Measurements from ENCODE around the gene SFMBT1. TPM values are rescaled to one million over a fixed set of nuclear protein-coding genes. Genes with fewer than 3 reads are reported as not detected.

SFMBT1 gene
- total RNA-seq, 1 donor from 2014 or later: 9.1 TPM

DNA sequence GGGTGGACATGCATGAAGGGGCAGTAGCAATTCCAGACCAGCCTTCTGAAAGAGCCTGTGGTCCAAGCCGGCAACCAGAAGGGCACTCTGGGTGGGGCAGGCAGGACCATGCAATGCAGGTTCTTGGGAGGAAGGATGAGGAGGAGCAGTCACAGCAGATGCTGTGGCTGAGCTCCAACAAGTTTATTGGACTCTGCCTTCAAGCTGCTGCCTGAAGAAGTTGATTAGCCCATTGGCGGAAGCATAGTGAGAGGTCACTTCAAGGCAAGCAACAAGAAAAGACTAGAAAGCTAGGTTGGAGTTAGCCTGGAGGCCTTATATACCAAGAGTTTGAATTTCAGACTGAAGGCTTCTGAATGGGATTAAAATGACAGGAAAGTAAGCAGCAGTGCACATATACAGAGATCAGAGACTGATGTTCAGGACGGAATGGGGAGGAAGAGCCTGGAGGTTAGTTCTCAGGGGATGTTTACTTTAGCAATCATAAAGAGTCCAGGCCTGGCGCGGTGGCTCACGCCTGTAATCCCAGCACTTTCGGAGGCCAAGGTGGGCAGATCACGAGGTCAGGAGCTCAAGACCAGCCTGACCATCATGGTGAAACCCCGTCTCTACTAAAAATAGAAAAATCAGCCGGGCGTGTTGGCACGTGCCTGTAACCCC lies 39.9 kb downstream of the SFMBT1 start:
- DNase-seq (ENCODE audit: extremely low spot score in 2 of 2): no peak
- no peak for TF ChIP-seq POLR2AphosphoS5 (IDR thresholded peaks at IDR 0.05; ENCODE audit: insufficient read depth in 1 of 2, low read depth in 1 of 2)
- TF ChIP-seq, protein P1, sequence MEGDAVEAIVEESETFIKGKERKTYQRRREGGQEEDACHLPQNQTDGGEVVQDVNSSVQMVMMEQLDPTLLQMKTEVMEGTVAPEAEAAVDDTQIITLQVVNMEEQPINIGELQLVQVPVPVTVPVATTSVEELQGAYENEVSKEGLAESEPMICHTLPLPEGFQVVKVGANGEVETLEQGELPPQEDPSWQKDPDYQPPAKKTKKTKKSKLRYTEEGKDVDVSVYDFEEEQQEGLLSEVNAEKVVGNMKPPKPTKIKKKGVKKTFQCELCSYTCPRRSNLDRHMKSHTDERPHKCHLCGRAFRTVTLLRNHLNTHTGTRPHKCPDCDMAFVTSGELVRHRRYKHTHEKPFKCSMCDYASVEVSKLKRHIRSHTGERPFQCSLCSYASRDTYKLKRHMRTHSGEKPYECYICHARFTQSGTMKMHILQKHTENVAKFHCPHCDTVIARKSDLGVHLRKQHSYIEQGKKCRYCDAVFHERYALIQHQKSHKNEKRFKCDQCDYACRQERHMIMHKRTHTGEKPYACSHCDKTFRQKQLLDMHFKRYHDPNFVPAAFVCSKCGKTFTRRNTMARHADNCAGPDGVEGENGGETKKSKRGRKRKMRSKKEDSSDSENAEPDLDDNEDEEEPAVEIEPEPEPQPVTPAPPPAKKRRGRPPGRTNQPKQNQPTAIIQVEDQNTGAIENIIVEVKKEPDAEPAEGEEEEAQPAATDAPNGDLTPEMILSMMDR (IDR thresholded peaks at IDR 0.05): no peak
- Histone ChIP-seq H3K36me3 (no peaks in the 10 kb centered on the region), H3K27me3 (no peaks in the 10 kb centered on the region), H3K27ac (no peak overlapping the region), H3K9me3 (no peaks in the 10 kb centered on the region), H3K4me3 (no peak overlapping the region), H3K4me1 (no peaks in the 10 kb centered on the region)
- intact Hi-C loops (cut with DNase I): no loop called here

DNA sequence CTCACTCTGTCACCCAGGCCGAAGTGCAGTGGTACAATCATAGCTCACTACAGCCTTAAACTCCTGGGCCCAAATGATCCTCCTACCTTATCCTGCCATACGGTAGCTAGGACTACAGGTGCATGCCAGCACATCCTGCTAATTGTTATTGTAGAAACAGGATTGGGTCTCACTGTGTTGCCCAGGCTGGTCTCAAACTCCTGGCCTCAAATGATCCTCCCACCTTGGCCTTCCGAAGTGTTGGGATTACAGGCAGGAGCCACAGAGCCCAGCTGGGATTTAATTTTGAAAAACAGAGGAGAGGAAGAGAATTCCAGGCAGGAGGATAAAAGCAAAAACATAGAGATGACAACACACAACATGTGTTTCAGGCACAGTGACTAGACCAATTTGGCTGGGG lies 40.5 kb downstream of the SFMBT1 start:
- Histone ChIP-seq H3K36me3 (no peaks in the 10 kb centered on the region), H3K9me3 (no peaks in the 10 kb centered on the region), H3K27ac (no peak overlapping the region), H3K4me3 (no peak overlapping the region), H3K27me3 (no peaks in the 10 kb centered on the region), H3K4me1 (no peaks in the 10 kb centered on the region)
- no peak for DNase-seq (ENCODE audit: extremely low spot score in 2 of 2)
- intact Hi-C loops (cut with DNase I): no loop called here
- TF ChIP-seq POLR2A (IDR thresholded peaks at IDR 0.05) (no peak), POLR2AphosphoS5 (IDR thresholded peaks at IDR 0.05; ENCODE audit: insufficient read depth in 1 of 2, low read depth in 1 of 2) (no peak)
- TF ChIP-seq, protein P1 (IDR thresholded peaks at IDR 0.05): no peak

DNA sequence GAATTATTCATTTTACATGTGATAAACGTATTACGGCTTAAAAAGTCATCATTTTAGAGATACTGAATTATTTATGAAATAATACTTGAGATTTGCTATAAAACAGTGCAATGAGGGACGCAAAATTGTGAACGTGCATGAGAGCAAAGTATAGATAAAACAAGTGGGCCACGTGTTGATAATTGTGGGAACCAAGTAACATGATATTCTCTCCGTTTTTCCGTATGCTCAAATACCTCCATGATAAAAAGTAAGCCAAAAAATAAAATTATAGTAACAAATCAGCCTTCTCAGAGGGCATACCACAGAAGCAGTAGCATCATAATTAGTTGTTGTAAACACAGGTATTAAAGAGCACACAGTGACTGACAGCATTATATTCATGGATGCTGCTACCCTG lies 42.6 kb downstream of the SFMBT1 start:
- Histone ChIP-seq H3K27ac (no peak overlapping the region), H3K4me3 (no peak overlapping the region), H3K36me3 (no peaks in the 10 kb centered on the region), H3K27me3 (no peaks in the 10 kb centered on the region), H3K4me1 (no peaks in the 10 kb centered on the region), H3K9me3 (no peaks in the 10 kb centered on the region)
- TF ChIP-seq, protein P1 (IDR thresholded peaks at IDR 0.05): no peak
- no peak for TF ChIP-seq POLR2A (IDR thresholded peaks at IDR 0.05)
- TF ChIP-seq POLR2AphosphoS5 (IDR thresholded peaks at IDR 0.05; ENCODE audit: insufficient read depth in 1 of 2, low read depth in 1 of 2): no peak
- DNase-seq (ENCODE audit: extremely low spot score in 2 of 2): no peak
- intact Hi-C loops (cut with DNase I): no loop called here

DNA sequence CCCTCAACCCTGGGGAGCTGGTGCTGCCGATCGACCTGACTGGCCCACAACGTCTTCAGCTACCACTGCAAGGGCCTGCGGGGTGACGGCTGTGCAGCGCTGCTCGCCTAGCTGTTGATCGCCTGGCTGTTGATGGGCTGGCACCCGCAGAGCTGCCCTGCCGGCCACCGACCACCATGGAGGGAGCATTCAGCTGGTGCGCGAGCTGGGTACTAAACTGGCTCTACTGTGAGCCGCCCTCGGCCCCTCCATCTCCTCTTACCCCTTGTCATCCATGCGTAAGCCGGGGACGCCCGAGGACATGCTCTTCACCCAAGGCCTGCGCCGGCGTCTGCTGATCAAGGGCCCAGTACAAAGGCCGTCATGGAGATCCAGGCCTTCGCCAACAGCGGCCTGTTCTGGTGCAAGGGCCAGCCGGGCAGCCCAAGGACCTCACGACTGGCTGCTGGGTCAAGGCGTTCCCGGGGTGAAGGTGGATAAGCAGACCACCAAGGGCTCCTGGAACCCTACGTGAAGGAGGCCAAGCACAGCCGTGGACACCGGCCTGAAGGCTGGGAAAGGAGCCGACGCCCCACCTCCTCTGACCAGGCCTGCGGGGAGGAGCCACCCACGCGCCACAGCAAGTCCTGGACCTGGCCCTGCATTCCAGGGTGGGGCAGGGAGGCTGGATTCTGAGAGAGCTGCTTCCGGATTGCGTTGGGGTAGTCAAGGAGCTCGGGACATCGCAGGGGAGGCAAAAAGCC lies 46.9 kb downstream of the SFMBT1 start:
- H3K4me1 ChIP-seq: no peaks in the 10 kb centered on the region
- no peaks in the 10 kb centered on the region for H3K27me3 ChIP-seq
- no peaks in the 10 kb centered on the region for H3K36me3 ChIP-seq
- TF ChIP-seq, protein P1 (IDR thresholded peaks at IDR 0.05): no peak
- TF ChIP-seq POLR2AphosphoS5 (IDR thresholded peaks at IDR 0.05; ENCODE audit: insufficient read depth in 1 of 2, low read depth in 1 of 2) (no peak), POLR2A (IDR thresholded peaks at IDR 0.05) (no peak)
- no peak overlapping the region for H3K4me3 ChIP-seq
- no peaks in the 10 kb centered on the region for H3K9me3 ChIP-seq
- no peak for DNase-seq (ENCODE audit: extremely low spot score in 2 of 2)
- intact Hi-C loops (cut with DNase I): no loop called here
- H3K27ac ChIP-seq: no peak overlapping the region

DNA sequence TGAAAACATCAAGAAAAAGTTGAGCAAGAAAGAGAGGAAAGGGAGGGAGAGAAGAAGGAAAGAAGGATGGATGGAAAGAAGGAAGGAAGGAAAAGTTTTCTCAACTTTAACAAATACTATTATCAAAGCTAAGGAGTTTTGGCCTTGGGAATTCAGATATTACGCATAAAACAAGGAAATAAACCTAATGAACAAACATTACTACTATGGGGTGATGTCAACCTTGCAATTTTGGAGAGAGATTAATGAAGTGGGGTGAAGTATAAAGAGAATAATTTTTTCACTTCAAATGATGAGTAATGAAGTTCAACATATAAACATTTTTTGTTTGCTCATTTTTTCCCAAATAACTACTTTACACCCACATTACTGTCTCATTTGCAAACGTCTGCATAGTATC lies 55.2 kb downstream of the SFMBT1 start:
- Histone ChIP-seq H3K4me1 (no peaks in the 10 kb centered on the region), H3K36me3 (no peaks in the 10 kb centered on the region), H3K27me3 (no peaks in the 10 kb centered on the region), H3K4me3 (no peak overlapping the region), H3K27ac (no peak overlapping the region), H3K9me3 (no peaks in the 10 kb centered on the region)
- TF ChIP-seq, protein P1 (IDR thresholded peaks at IDR 0.05): no peak
- TF ChIP-seq POLR2A (IDR thresholded peaks at IDR 0.05) (no peak), POLR2AphosphoS5 (IDR thresholded peaks at IDR 0.05; ENCODE audit: insufficient read depth in 1 of 2, low read depth in 1 of 2) (no peak)
- intact Hi-C loops (cut with DNase I): no loop called here
- no peak for DNase-seq (ENCODE audit: extremely low spot score in 2 of 2)
